Effector CD8-positive, alpha-beta T cell (primary cell): Measurements from ENCODE around the gene MOCS3.
A peak's percentile ranks its signal among the peaks of the same experiment; 100 is the strongest.

Experiments used
- DNase-seq: peaks from one replicate; lab custom pipeline; 2025; lab: John Stamatoyannopoulos, UW
- total RNA-seq, 4 experiments: gene quantifications; one replicate each; lab custom pipeline; 2026; lab: John Stamatoyannopoulos, UW

MOCS3 gene, protein sequence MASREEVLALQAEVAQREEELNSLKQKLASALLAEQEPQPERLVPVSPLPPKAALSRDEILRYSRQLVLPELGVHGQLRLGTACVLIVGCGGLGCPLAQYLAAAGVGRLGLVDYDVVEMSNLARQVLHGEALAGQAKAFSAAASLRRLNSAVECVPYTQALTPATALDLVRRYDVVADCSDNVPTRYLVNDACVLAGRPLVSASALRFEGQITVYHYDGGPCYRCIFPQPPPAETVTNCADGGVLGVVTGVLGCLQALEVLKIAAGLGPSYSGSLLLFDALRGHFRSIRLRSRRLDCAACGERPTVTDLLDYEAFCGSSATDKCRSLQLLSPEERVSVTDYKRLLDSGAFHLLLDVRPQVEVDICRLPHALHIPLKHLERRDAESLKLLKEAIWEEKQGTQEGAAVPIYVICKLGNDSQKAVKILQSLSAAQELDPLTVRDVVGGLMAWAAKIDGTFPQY
- total RNA-seq, result 19.6 to 26.9 (median 22.6) reads per million in 4 experiments

DNA sequence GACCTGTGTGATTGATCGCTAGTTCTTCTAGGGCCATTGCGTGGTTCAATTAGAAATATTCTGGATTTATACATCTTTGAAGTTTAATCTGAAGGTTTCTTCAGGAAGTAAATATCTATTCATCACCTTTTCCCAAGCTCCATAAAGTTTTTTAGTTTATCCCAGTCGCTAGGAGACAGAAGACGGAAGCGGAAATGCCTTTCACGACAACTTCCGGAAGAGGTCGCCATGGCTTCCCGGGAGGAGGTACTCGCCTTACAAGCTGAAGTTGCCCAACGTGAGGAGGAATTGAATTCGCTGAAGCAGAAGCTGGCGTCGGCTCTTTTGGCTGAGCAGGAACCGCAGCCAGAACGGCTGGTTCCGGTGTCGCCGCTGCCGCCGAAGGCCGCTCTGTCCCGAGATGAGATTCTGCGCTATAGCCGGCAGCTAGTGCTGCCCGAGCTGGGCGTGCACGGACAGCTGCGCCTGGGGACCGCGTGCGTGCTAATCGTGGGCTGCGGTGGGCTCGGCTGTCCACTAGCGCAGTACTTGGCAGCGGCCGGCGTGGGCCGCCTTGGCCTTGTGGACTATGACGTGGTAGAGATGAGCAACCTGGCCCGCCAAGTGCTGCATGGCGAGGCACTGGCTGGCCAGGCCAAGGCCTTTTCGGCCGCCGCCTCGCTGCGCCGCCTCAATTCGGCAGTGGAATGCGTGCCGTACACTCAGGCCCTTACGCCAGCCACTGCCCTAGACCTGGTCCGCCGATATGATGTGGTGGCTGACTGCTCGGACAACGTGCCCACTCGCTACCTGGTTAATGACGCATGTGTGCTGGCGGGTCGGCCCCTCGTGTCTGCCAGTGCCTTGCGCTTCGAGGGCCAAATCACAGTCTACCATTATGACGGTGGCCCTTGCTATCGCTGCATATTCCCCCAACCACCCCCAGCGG, at the start of gene MOCS3:
MOCS3 (plus strand) TSS at position 204 of the 928 bp plus-strand sequence; CDS start at position 229, 25 bp downstream.
- peak; percentile 80 for DNase-seq

DNA sequence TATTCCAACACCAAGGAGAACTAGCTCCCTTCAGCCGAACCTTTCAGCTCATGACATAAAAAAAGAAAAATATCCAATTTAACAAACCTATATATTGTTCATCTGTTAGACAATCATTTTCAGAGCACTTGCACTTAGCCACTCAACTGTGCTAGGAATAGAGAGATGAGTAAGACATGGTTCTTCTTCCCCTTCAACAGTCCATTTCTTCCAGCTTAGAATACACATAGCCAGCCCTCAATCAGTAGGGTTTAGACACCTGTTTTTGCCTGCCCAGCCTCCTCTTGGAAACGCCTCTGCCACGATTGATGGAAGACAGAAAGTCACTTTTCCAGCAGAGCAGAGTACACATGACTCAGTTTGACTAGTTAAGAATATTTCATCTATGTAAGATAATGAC, 49.2 kb upstream of the MOCS3 start:
- no peak for DNase-seq

DNA sequence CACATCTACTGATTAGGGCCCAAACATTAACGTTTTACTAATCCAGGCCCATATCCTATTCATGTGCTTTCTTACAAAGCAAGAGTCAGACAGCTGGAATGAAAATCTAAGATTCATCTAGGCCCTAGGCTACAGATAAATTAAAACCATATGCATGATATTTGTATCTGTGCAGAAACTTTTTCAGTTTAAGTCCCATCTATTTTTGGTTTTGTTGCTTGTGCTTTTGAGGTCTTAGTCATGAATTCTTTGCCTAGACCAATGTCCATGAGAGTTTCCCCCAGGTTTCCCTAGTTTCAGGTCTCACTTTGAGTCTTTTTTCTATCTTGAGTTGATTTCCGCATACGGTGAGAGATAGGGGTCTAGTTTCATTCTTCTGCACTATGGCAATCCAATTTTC, 47.6 kb upstream of the MOCS3 start:
- DNase-seq, result no peak

DNA sequence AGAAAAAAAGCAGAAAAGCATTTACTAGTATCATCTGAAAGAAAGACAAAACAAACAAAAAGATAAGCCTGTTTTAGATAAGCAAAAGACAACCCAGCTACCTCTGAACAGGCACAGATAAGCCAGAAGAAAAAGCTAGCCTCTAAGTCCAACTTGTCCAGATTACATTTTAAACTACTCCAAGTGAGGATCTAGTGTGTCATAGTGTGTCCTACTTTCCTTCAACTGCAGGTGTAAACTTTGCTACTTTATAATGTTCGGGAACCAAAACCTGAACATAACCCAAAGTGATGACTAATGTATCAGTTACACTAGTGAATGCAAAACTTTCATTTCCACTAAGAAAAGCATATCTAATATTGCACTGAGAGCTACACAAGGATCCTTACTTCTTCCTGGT, 46.9 kb upstream of the MOCS3 start:
- DNase-seq, result no peak

DNA sequence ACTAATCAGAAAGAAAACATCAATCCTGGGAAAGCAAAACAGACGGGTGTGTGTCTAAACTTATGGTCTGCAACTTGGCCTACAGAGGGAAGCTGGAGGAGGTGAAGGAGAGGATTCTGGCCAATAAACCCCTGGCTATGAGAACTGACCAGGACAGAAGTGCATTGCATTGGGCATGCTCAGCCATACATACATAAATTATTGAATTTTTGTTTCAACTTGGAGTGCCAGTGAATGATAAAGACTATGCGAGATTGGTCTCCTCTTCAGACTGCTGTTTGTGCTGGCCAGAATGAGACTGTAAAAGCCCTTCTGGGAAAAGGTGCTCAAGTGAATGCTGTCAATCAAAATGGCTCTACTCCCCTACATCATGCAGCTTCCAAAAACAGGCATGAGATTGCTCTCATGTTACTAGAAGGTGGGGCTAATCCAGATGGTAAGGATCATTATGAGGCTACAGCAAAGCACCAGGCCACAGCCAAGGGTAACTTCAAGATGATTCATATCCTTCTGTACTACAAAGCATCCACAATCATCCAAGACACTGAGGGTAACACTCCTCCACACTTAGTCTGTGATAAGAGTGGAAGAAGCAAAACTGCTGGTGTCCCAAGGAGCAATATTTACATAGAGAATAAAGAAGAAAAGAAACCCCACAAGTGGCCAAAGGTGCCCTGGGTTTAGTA, 44.8 kb upstream of the MOCS3 start:
- no peak for DNase-seq

DNA sequence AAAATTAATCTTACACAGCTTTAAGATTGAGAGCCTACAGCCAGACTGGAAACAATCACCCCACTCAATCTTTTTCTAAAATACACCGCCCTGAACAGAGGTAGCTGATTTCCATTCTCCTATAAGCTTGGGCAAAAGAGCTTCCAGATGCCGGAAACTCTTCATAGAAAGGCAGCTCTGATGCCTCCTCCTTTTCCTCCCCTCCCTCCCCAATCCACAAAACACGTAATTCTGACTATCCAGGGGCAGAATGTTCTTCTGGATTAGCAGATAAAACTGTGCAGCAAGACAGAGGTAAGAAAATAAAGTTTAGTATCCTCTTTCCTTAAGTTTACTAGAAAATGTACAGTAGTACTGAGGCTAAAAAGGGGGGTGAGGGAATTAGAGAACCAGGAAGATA, 43.2 kb upstream of the MOCS3 start:
- no peak for DNase-seq

DNA sequence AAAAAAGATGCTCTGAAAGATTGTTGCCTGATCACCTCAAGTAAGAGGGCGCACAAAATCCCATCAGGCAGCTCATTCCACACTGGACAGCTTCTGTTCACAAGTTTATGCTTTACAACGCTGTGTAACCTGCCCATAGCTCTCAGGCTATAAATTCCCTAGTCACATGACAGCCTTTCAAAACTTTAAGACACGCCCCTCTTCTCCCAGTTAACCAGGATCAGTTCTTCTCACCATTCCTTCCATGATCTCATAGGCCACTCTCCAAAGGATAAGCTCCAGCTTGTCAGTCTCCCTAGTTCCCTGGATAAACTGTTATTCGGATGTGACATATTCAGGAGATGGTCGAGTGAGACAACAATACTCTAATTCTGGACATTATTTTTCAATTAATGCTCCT, 42.4 kb upstream of the MOCS3 start:
- no peak for DNase-seq

DNA sequence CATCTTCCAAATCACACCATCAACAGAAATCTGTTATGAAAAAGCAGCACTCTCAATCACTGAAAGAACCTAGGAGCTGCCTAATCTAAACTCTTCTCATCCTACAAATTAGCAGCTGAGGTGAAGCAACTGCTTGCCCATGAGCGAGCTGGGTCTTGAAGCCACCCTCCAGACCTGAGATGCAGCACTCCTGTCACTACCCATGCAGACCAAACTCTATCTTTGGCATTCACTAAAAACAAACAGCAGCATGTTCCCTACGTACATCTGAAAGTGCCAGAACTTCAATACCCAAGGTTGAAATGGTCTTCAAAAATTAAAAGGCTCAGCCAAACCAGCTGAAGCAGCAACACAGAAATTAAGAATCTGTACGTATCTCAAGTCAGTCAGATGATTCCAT, 41.7 kb upstream of the MOCS3 start:
- no peak for DNase-seq

DNA sequence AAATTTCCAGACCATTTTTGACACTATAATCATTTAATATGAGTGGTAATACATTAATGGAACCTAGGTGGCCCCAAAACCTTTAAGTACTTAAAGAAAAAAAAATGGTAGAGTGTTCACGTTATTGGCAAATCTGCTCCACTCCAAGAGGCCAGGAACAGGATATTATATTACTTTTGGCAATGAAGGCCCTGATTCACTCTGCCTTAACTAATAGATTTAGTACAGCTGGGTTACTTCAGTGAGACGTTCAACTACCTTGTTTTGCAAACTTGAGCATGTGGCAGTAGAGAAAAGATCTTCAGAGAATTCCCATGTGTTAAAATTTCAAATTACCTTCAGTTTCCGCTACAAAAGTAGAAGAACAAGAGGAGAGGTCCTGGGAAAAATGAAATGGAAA, 40.2 kb upstream of the MOCS3 start:
- DNase-seq, result no peak

DNA sequence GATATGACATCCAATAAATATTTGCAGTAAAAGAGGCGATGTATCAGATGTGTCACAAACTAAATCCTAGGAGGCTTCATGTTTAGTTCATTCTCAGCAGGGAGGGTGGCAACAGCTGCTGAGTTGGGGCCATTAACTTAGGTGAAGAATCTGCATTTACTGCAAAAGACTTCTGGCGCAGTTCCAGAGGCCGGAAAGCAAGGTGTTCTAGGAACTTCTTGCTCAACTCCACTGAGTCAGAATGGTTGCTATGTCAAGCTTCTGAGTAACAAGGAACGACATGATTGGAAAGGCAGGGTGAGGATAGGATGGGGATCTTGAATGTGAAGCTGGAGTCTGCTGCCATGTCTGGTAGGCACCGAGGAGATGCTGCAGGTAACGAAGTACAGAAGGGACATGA, 39.1 kb upstream of the MOCS3 start:
- no peak for DNase-seq

DNA sequence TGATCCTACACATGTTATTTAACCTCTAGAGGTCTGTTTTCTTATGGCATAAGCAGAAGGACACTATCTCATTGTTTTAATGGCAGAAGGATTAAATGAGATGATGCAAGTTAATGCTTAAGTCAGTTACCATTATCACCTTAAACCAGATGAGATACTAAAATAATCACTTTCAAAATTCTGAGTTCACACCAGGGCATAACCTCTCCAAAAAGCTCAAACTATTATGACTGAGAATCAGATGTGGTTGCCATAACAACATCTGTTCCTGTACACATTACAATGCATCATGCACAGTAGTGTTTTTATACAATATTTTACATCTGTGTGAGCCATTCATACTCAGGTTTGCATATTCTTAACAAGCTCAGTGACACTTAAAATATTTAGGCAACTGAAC, 37.6 kb upstream of the MOCS3 start:
- no peak for DNase-seq

DNA sequence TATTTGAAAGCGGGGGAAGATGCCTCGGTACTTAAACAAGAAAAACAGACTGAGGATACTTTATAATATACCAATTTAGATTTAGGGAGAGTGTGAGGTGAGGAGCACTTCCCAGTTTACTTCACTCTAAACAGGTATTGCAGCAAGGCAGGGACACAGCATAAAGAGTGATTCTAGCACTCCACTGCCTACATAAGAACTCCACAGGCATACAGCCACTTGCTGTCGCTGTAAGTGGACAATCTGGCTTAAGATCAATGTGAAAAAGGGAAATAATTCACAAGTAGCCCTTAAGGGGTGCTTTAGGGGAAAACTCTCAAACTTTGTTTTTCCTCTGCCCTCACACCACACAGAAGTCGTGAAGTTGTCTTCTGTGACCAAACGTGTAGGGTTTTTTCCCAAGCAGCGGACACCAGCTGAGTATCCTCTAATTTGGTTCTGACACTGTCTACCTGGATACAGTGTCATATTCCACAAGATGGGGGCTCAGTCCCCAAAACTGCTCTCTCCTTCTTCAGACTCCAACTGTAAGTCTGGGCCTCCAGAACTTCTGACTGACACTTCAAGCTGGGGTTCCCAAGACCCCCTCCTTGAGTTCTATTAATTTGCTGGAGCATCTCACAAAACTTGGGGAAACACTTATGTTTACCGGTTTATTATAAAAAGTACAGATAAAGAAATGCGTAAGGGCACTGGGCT, 36.7 kb upstream of the MOCS3 start:
- no peak for DNase-seq

DNA sequence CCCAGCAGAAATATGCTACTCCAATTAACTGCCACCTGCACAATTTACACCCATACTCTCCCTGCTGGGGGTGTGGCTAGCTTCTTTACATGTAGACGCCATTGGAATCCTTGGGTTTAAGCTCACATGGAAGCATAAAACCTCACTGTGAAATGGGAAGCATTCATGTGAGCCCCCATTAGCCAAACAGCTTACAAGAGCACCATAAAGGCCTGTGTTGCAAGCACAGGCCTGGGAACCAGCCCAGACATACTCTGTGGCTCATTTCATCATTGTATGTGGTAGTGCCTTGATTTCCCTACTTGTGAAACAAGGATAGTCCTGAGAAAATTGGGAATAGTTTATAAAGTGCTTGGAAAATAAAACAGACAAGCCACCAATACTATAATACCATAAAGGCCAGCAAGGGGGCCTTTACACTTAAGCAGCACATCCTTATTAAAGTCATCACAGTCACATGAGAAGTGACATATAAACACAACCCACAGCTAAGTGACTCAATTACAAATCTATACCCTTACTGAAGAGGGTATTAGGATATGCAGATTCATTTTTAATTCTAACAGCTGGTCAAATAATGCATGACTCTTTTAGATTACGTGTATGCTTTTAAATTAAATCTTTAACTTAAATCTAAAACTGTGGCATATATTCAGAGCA, 34.2 kb upstream of the MOCS3 start:
- DNase-seq, result no peak

DNA sequence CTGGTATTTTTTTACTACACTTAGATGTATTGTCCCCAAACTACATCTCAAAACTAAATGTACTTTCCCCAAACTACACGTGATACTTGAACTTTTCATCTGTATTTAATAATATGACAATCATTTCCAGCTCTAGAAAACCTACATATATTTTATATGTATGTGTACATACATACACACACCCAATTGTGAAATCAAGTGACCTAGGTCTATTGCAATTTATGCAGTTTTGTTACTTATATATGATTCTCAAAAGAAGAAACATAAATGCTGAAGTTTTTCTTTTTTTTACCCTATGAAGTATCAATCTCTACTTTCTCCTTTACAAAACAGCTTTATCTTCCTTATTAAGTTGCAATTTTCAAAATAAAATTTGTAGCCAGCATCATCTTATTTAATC, 32.1 kb upstream of the MOCS3 start:
- no peak for DNase-seq

DNA sequence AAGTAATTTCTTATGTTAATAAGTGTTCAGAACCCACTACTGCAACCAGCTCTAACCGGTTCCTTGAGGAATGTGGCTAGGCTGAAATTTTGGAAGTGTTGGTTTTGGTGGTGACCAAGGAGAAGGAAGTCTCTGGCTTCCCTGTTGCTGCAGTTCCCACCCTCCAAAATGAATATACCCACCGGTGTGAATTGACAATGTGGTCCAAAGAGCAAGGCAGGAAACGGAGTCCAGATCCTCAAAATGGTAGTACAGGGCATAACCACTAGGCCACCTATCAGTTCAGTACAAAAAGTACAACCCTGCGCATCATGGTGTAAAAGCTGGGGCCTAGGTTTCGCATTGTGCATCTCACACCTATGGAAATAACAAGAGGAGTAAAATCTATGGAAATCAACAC, 30.1 kb upstream of the MOCS3 start:
- no peak for DNase-seq

DNA sequence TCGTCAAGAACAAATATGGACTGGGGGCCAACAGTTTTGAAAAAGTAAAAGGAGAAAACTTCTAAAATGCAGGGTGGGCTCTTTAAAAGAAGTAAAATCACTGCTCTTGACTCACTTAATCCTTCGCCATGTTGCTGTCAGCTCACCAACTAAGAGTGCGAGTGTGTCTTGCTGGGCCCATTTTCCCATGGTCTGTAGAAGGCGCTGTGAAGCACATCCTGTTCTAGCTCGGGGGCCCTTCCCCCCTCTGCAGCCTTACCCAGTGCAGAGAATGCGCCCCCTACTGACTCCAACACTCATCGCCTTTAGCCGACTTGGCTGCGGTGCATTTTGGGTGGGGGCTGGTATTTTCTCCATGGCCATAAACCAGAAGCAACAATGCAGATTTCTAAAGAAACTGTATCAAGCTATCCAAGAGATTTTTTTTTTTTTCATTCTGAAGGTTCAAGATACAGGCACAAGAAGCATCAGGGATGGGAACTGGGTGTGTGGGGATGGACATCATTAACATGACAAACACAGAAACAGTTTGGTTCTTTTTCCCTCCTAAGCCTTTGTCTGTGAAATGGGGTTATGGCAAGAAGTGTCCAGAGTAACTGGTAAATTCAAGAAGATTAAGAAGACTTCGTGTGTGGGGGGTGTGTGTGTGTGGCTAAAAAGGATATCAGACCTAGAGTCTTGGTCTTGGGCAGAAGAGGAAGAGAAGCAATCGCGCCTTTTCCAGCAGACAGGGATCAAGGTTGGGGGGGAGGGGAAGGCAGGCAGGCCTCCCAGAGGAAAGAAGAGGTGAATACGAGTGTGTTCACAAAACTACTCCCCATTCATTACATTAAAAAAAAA, 29.1 kb upstream of the MOCS3 start:
- DNase-seq, result peak; percentile 74

DNA sequence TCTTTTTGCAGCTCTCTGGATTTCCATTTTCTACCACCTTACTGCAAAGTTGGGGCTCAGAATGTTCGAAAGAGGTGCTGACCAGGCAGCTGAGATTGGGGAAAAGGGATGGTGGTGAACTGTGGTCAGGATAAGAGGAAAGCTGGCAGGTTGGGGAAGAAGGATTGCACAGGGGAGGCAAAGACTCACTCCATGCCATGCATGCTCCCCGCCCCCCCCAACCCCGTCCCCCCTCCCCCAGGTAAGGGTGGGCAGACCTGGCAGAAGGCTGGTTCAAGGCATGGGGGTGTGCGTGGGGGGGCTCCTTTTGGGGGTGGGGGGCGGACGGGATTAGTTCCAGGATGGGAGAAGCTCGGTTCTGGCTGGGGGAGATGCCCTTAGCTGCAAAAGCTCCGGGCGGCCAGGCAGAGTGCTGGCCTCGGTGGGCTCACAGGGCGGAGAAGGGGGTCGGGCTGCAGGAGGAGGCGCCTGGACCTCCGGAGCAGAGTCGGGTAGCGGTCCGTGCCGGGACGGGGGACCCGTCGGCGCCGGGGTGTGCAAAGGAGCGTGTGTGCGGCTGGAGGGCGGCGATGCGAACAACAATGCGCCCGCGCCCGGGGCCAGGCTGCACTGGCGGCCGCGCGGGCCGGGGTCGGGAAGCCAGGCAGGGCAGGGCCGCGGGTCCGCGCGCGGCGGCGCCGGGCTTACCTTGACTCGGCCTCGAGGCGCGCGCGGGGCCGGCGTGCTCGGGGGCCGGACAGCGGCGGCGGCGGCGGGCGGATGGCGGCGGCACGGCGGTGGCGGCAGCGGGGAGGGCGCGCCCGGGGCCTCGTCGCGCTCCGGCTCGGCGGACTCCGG, 28.3 kb upstream of the MOCS3 start:
- DNase-seq, result no peak

DNA sequence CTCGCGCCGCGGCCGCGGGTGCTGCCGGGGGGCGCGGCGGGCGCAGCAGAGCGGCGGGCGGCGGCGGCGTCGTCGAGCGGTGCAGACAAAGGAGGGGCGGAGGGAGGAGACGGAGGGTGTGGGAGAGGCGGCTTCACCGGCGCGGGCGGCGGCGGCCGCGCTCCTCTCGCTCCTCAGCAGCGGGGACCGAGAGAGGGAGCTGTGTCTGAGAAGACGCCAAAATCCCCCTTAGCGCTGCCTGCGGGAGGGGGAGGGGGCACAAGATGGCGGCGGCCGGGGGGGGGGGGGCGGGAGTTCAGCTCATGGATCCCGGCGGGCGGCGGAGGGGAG, 27.7 kb upstream of the MOCS3 start:
- DNase-seq, result peak; percentile 82

DNA sequence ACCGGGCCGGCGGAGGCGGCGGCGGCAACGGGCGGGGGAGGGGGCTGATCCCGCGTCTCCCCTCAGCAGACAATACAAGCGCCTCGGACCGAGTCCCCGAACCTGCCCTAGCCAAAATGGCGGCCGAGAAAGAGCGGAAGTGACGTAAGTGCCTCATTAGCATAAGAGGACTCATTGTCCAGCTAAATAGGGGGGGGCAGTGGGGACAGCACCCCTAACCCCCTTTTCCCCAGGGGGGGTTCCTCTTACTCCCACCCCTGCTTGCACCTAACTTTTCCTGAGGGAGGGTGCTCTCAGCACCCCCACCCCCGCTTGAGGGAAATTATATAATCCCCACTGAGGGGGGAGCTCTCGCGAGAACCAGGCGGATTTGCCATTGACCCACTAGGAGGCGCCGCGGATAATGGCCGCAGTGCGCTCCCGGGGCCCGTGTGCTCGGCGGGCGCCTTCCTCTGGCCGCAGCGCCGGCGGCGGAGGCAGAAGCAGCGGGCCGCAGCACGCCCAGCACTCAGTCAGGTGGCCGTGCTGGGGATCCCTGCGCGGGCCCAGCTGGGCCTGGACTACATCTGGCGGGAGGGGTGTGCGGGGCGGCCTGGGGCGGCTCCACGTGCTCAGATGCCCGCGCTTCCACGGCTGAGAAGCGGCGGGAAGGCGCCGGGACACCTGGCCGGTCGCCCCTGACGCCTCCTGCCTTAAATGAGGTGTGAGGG, 27.2 kb upstream of the MOCS3 start, which contains the start of gene ADNP:
ADNP (minus strand) TSS at position 132 of the 710 bp plus-strand sequence. CDS start 27,441 bp downstream, outside the sequence.
- peak; percentile 89 for DNase-seq
